BJ (cell line): ENCODE data around the gene ADPRH. TPM values are rescaled to one million over a fixed set of nuclear protein-coding genes. Genes with fewer than 3 reads are reported as not detected.
A peak's percentile ranks its signal among the peaks of the same experiment; 100 is the strongest.

ENCODE experiments used
- CTCF ChIA-PET: fragments of 350-600 bp; formaldehyde crosslinking; extraction: SDS; loops from one replicate; lab custom pipeline; 2021; ENCODE audit warnings: antibody characterized with exemption, inconsistent platforms; lab: Yijun Ruan, JAX
- POLR2A ChIA-PET: fragments of 300-600 bp; sonication (Branson Sonifier 250); formaldehyde crosslinking; extraction: SDS; loops from one replicate; lab custom pipeline; 2021; ENCODE audit warnings: antibody characterized with exemption; lab: Charles Lee
- DNase-seq: peaks from one replicate; pipeline ENCODE4 v3.0.0-alpha.2; 2011; ENCODE audit warnings: low read depth
- H3K27me3 ChIP-seq: 2 replicates; pipeline ENCODE4 v1.6.0; 2011; ENCODE audit warnings: low read length; ENCODE audit not compliant: control insufficient read depth, insufficient read depth
- H3K36me3 ChIP-seq: 2 replicates; pipeline ENCODE4 v1.5.1; 2011; ENCODE audit warnings: low read length; ENCODE audit not compliant: control insufficient read depth, insufficient read depth
- H3K4me3 ChIP-seq: 2 replicates; pipeline ENCODE4 v1.5.1; 2011; ENCODE audit warnings: low read depth, mild to moderate bottlenecking, control low read depth, low read length
- CTCF ChIP-seq: IDR thresholded peaks from 2 replicates; pipeline ENCODE4 v1.5.1; 2011; ENCODE audit warnings: low read depth, mild to moderate bottlenecking, control low read depth, inconsistent platforms, low read length, moderate library complexity; ENCODE audit not compliant: insufficient read depth
- polyA plus RNA-seq: library from polyadenylated mRNA; depleted of rRNA; stranded (reverse); fragments of >200 nt; gene quantifications from 2 replicates; pipeline ENCODE4 v1.2.3, GENCODE V29; 2011

Gene ADPRH
- polyA plus RNA-seq, 1 experiment = 1.6 TPM

- TF ChIP-seq CTCF = no peak
- POLR2A ChIA-PET = no interaction called here
- no peak for DNase-seq
- Histone ChIP-seq H3K4me3 (no peak overlapping the region), H3K27me3 (peaks cover 2% of the 10 kb centered on the region; the same call in 1 of the 2 replicates), H3K36me3 (no peaks in the 10 kb centered on the region)
- CTCF ChIA-PET = no interaction called here
Observed at GRCh38 chr3:119626196-119626595, 46.9 kb downstream of the ADPRH start.

GRCh38 chr3:119627461-119627860, 48.2 kb downstream of the ADPRH start:
- Histone ChIP-seq H3K27me3 (no peaks in the 10 kb centered on the region), H3K4me3 (no peak overlapping the region), H3K36me3 (no peaks in the 10 kb centered on the region)
- ChIA-PET CTCF (interaction anchor here (0.8 to 1.1 kb wide), 2 partner anchors 9 to 97 kb away, joined by 3 read pairs; no protein-coding TSS in a partner anchor), POLR2A (no interaction called here)
- DNase-seq = no peak
- TF ChIP-seq CTCF = no peak

- no peaks in the 10 kb centered on the region for H3K36me3 ChIP-seq
- TF ChIP-seq CTCF = no peak
- H3K27me3 ChIP-seq = no peaks in the 10 kb centered on the region
- H3K4me3 ChIP-seq = no peak overlapping the region
- CTCF ChIA-PET = interaction anchor here (0.7 kb wide), 1 partner anchor 28 kb away, joined by 4 read pairs; no protein-coding TSS in a partner anchor
- no peak for DNase-seq
- POLR2A ChIA-PET = no interaction called here
Observed at GRCh38 chr3:119628390-119628789, 49.1 kb downstream of the ADPRH start.

GRCh38 chr3:119628816-119629445, 49.6 kb downstream of the ADPRH start:
- ChIA-PET POLR2A (no interaction called here), CTCF (interaction anchor here (0.7 kb wide), 1 partner anchor 29 kb away, joined by 4 read pairs; no protein-coding TSS in a partner anchor)
- no peak for TF ChIP-seq CTCF
- DNase-seq = peak; percentile 86
- Histone ChIP-seq H3K4me3 (no peak overlapping the region), H3K36me3 (no peaks in the 10 kb centered on the region), H3K27me3 (no peaks in the 10 kb centered on the region)

- H3K36me3 ChIP-seq = no peaks in the 10 kb centered on the region
- ChIA-PET CTCF (interaction anchor here (0.7 to 1.2 kb wide), 3 partner anchors 18 to 34 kb away, joined by 3 read pairs; no protein-coding TSS in a partner anchor), POLR2A (no interaction called here)
- no peak for DNase-seq
- H3K27me3 ChIP-seq = no peaks in the 10 kb centered on the region
- no peak overlapping the region for H3K4me3 ChIP-seq
- TF ChIP-seq CTCF = no peak
Observed at GRCh38 chr3:119630128-119630879, 51.0 kb downstream of the ADPRH start.
